NK-92 treated with Interleukin-12 subunit alpha and Interleukin-12 subunit beta, amount 100 ng/mL, for 24 hours (cell line): ENCODE results near the gene CEBPG.
A peak's percentile ranks its signal among the peaks of the same experiment; 100 is the strongest.

Experiments used
- DNase-seq: peaks from one replicate; lab custom pipeline; 2025; lab: John Stamatoyannopoulos, UW

The CEBPG gene

DNA sequence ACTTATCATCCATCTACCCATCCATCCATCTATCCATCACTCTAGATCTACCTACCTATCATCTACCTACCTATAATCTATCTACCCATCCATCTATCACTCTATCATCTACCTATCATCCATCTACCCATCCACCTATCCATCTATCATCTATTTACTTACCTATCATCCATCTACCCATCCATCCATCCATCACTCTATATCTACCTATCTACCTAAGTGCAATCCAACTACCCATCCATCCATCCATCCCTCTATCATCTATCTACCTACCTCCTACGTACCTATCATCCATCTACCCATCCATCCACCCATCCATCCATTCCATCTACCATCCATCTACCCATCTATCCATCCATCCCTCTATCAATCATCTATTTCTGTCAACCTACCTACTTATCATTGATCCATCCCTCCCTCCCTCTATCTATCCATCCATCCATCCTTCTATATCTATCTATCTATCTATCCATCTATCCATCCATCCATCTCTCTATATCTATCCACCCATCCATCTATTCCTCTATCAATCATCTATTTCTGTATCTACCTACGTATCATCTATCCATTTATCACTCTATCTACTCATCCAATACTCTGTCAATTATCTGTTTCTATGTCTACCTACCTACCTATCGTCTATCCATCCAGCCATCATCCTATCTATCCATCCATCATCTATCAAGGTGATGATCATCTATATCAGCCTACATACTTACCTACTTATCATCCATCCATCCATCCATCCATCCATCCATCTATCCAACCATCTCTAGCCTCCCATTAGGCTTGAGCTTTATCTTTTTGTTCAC lies 49.1 kb downstream of the CEBPG start:
- no peak for DNase-seq

GRCh38 chr19:33424181-33424580 lies 50.7 kb downstream of the CEBPG start:
- no peak for DNase-seq

- no peak for DNase-seq
Measured at GRCh38 chr19:33426621-33427361, 53.3 kb downstream of the CEBPG start.

DNA sequence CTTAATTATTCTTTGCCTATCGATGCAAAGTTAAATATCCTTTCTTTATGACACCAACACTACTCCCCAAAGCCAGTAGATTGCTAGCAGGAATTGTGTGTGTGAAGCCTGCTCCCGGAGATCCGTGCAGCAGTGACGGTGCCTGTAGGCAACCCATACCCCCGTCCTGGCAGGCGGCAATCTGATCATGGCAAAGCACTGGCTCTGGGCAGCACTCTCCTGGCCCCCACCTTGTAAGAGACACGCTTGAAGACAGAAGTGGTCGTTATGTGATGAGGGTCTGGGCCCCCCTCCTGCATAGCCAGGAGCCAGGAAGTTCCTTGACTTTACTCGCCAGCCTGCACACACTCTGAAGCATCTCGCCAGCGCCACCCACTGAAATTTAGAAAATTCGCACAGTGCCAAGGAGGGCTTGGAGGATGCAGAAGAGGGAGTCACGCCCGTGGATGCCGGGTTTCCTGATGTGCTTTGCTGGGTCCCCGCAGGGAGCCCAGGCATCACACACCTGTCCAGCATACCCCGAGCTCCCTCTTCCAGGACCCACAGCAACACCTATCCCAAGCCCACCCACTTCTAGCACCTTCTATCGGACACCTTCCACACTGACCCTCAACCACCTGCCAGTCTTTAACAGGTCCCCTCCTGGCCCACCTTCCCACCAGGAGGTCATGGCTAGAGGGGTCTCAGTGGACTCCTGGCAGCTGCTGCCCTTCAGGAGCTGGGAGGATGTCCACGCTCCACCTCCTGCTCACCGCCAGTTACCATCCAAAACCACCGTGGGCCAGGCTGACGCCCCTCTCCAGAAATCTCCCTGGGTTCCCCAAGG lies 54.5 kb downstream of the CEBPG start:
- DNase-seq = no peak

GRCh38 chr19:33428627-33429125 lies 55.2 kb downstream of the CEBPG start:
- DNase-seq = no peak

DNA sequence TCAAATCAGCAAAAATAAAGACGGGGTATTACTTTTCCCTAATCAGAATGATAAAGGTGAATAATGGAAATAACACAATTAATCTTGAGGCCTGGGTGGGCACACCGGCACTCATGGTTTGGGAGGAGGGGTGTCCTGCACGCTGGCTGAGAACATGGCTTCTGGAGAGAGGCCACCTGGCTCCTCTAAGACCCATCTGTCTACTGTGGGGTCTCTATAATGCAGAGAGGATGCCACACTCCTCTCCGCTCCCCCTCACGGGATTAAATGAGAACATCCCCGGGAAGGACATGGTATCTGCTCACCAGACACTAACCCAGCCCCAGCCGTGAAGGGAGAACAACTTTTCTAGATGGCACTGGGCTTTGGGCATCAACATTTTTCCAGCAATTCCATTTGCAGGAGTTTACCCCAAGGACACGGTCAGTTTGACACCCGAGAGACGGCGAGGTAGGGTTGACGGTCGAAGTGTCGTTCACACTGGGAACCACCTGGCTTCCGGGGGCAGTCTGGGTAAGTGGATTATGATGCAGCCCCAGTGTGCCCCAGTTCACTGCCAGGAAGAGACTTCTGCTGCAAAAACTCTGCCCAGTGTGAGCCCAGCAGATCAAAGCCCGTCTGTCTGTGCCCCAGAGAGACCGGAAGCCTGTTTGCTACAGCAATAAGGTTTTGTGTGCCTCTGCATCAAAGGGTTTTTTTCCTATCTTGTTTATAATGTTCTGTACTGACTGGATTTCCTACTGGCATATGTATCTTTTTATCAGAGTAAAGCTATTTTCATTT lies 56.6 kb downstream of the CEBPG start:
- no peak for DNase-seq

DNA sequence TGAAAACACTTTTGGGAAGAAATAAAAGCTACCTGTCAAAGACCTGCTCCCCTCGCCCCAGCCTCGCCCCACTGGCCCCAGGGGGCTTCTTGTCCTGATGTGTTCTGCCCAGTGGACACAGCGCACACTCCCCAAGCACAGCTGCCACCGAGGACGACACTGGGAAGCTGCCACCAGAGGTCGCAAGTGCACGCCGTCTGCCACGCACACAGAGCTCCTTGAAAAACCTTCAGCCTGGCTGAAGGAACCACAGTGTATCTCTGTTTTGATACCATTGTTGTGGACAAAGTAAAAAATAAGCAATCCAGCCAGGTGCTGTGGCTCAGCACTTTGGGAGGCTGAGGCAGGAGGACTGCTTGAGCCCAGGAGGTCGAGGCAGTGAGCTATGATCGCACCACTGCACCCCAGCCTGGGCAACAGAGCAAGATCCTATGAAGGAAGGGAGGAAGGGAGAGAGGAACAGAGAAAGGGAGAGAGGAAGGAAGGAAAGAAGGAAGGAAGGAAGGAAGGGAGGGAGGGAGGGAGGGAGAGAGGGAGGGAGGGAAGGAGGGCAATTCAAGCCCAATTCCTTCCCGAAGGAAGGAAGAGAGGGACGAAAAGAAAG lies 57.3 kb downstream of the CEBPG start:
- DNase-seq = peak; percentile 34

DNA sequence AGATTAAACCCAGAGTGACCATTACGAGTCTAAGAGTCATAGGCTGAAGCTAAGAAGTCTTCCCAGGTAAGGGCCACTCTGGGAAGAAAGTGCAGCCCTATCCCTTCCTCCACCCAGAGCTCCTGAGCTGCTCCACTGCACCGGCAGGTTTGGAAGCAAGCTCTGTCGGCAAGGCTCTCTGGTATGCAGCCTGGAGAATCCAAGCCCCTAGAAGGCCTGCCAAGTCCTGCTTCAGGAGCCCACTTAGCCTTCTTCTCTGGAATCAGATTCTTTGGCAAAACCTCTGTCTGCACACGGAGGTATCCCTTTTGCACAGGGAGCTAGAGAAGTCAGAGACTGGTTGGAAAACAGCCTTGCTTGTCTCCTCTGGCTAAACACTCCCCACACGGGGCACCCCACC lies 58.5 kb downstream of the CEBPG start:
- no peak for DNase-seq
